ENCODE results near the gene NOSTRIN.

Gene NOSTRIN

DNA sequence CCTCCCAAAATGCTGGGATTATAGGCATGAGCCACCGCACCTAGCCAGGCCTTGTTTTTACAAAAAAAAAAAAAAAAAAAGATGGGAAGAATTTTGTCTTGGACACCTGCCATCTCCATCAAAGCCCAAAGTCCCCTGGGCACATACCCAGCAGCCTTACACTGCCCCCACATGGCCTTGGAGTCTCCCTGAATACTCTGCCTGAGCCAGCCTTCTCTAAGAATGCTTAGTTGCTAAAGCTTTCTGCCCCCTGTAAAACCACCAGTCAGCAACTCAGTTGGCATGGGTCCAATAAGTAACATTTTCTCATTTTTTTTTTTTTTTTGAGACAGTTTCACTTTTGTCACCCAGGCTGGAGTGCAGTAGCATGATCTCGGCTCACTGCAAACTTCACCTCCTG is 47.2 kb downstream of the NOSTRIN start:
- H3K9ac ChIP-seq = no peak overlapping the region
- H3K4me1 ChIP-seq = peaks cover 11% of the 10 kb centered on the region
- no peaks in the 10 kb centered on the region for H3K9me3 ChIP-seq (ENCODE audit: control insufficient read depth, low read length)
- peak; percentile 42 for TF ChIP-seq CTCF (IDR thresholded peaks at IDR 0.05)
- no peak overlapping the region for H3K4me3 ChIP-seq (ENCODE audit: low read depth, low read length)
- H3K27me3 ChIP-seq (ENCODE audit: control insufficient read depth, insufficient read depth, low read length) = no peaks in the 10 kb centered on the region
- H3K4me2 ChIP-seq (ENCODE audit: low read length) = no peak overlapping the region
- H3K79me2 ChIP-seq = no peaks in the 10 kb centered on the region
- H3K36me3 ChIP-seq (ENCODE audit: control insufficient read depth, insufficient read depth, low read length) = no peaks in the 10 kb centered on the region
- H3K27ac ChIP-seq = no peak overlapping the region
- H2AFZ ChIP-seq = peak overlapping the region; percentile 25

DNA sequence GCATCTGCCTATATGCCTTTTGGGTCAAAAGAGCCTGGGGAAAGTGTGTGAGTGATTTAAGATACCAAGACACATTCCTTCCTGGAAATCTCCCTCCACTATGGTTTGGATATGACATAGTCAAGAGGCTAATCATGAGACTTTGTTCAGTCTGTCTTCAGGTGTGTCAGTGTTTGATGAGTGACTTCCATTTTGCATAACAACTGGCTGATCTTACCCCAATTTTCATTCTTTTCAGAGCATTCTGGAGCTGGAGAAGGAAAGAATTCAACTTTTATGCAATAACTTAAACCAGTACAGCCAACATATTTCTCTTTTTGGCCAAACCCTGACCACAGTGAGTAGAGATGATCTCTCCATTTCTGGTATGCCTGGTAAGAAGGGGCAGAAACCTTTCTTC is 48.4 kb downstream of the NOSTRIN start:
- Histone ChIP-seq H3K4me2 (ENCODE audit: low read length) (no peak overlapping the region), H3K27ac (no peak overlapping the region), H3K9me3 (ENCODE audit: control insufficient read depth, low read length) (no peaks in the 10 kb centered on the region), H3K4me1 (peaks cover 11% of the 10 kb centered on the region), H3K4me3 (ENCODE audit: low read depth, low read length) (no peak overlapping the region), H3K79me2 (no peaks in the 10 kb centered on the region), H3K9ac (no peak overlapping the region), H3K27me3 (ENCODE audit: control insufficient read depth, insufficient read depth, low read length) (no peaks in the 10 kb centered on the region), H2AFZ (no peak overlapping the region), H3K36me3 (ENCODE audit: control insufficient read depth, insufficient read depth, low read length) (no peaks in the 10 kb centered on the region)
- no peak for TF ChIP-seq CTCF (IDR thresholded peaks at IDR 0.05)

DNA sequence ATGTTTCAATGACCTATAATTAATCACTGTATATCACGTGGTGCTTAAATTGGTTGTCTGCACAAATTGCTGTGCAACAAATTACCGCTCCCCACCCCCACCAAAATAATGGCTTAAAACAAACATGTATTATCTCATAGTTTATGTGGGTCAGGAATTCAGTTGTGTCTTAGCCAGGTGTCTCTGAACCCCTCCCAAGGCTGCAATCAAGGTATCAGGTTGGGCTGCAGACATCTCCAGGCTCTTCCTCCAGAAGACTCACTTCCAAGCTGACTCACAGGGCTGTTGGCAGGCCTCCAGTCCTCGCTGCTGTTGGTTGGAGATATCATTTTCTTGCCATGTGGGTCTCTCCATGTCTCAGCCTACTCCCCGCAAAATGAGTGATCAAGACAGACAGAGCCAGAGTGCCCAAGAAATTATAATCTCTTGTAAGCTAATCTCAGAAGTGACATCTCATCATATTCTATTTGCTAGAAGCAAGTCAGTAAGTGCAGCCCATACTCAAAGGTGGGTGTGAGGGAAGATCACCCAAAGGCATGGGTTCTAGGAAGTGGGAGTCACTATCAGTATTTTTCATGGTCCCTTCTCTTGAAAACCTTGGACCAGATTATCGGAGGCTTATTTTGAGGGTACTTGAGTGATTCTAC is 49.4 kb downstream of the NOSTRIN start:
- H3K27ac ChIP-seq = no peak overlapping the region

GRCh38 chr2:168852481-168852880 is 50.0 kb downstream of the NOSTRIN start:
- no peak overlapping the region for H3K4me3 ChIP-seq (ENCODE audit: low read depth, low read length)
- H3K27ac ChIP-seq = no peak overlapping the region
- H3K27me3 ChIP-seq (ENCODE audit: control insufficient read depth, insufficient read depth, low read length) = no peaks in the 10 kb centered on the region
- H3K4me2 ChIP-seq (ENCODE audit: low read length) = no peak overlapping the region
- H2AFZ ChIP-seq = peak overlapping the region; percentile 10
- no peak for TF ChIP-seq CTCF (IDR thresholded peaks at IDR 0.05)
- no peaks in the 10 kb centered on the region for H3K36me3 ChIP-seq (ENCODE audit: control insufficient read depth, insufficient read depth, low read length)
- no peaks in the 10 kb centered on the region for H3K79me2 ChIP-seq
- H3K4me1 ChIP-seq = peaks cover 19% of the 10 kb centered on the region
- no peaks in the 10 kb centered on the region for H3K9me3 ChIP-seq (ENCODE audit: control insufficient read depth, low read length)
- H3K9ac ChIP-seq = no peak overlapping the region

More for the DNA sequence above, 49.4 kb downstream of the NOSTRIN start:
- H3K4me1 ChIP-seq = peaks cover 15% of the 10 kb centered on the region
- H3K9me3 ChIP-seq (ENCODE audit: control insufficient read depth, low read length) = no peaks in the 10 kb centered on the region
- H2AFZ ChIP-seq = peak overlapping the region; percentile 17
- TF ChIP-seq CTCF (IDR thresholded peaks at IDR 0.05) = no peak
- no peaks in the 10 kb centered on the region for H3K79me2 ChIP-seq
- no peaks in the 10 kb centered on the region for H3K36me3 ChIP-seq (ENCODE audit: control insufficient read depth, insufficient read depth, low read length)
- no peak overlapping the region for H3K4me3 ChIP-seq (ENCODE audit: low read depth, low read length)
- no peak overlapping the region for H3K4me2 ChIP-seq (ENCODE audit: low read length)
- H3K27me3 ChIP-seq (ENCODE audit: control insufficient read depth, insufficient read depth, low read length) = no peaks in the 10 kb centered on the region
- H3K9ac ChIP-seq = no peak overlapping the region

- no peaks in the 10 kb centered on the region for H3K79me2 ChIP-seq
- no peak overlapping the region for H2AFZ ChIP-seq
- H3K4me2 ChIP-seq (ENCODE audit: low read length) = no peak overlapping the region
- H3K9ac ChIP-seq = no peak overlapping the region
- no peak overlapping the region for H3K27ac ChIP-seq
- TF ChIP-seq CTCF (IDR thresholded peaks at IDR 0.05) = no peak
- no peaks in the 10 kb centered on the region for H3K27me3 ChIP-seq (ENCODE audit: control insufficient read depth, insufficient read depth, low read length)
- H3K36me3 ChIP-seq (ENCODE audit: control insufficient read depth, insufficient read depth, low read length) = no peaks in the 10 kb centered on the region
- no peaks in the 10 kb centered on the region for H3K9me3 ChIP-seq (ENCODE audit: control insufficient read depth, low read length)
- no peak overlapping the region for H3K4me3 ChIP-seq (ENCODE audit: low read depth, low read length)
- peaks cover 19% of the 10 kb centered on the region for H3K4me1 ChIP-seq
Measured at GRCh38 chr2:168853471-168853870, 51.0 kb downstream of the NOSTRIN start.
